ENCODE measurements around the gene CLDN6.

The CLDN6 gene

GRCh38 chr16:2966808-2967191, 51.2 kb downstream of the CLDN6 start:
- TF ChIP-seq CTCF (IDR thresholded peaks at IDR 0.05; ENCODE audit: low read depth, low read length), result no peak
- no peak for DNase-seq (ENCODE audit: low read depth in 2 of 2)
- no peak overlapping the region for H3K4me3 ChIP-seq (replicated peaks in 1 of 2; ENCODE audit: low read depth in 2 of 2, low read length in 2 of 2)

GRCh38 chr16:2966043-2966807, 51.8 kb downstream of the CLDN6 start:
- DNase-seq (ENCODE audit: low read depth in 2 of 2), result no peak
- no peak overlapping the region for H3K4me3 ChIP-seq (replicated peaks in 1 of 2; ENCODE audit: low read depth in 2 of 2, low read length in 2 of 2)
- no peak for TF ChIP-seq CTCF (IDR thresholded peaks at IDR 0.05; ENCODE audit: low read depth, low read length)

Measured in cardiac fibroblast (primary cell).